ENCODE measurements around the gene GZMH. TPM values are rescaled to one million over a fixed set of nuclear protein-coding genes. Genes with fewer than 3 reads are reported as not detected.

GZMH gene
- total RNA-seq, 4 donors from 2014 or later, result not detected

GRCh38 chr14:24632761-24633160 lies 23.3 kb upstream of the GZMH start:
- intact Hi-C loops (cut with DNase I; ENCODE audit: low total_unique reads), result no loop called here
- no peak overlapping the region for H3K4me3 ChIP-seq (ENCODE audit: low read depth, poor library complexity, severe bottlenecking)
- WGBS, 2 donors, result 58 to 80% methylated on average over 6 of the region's 6 CpGs
- no peak for DNase-seq (ENCODE audit: low spot score in 2 of 2)
- TF ChIP-seq POLR2A (IDR thresholded peaks at IDR 0.05) (no peak), CTCF (IDR thresholded peaks at IDR 0.05) (no peak)

DNA sequence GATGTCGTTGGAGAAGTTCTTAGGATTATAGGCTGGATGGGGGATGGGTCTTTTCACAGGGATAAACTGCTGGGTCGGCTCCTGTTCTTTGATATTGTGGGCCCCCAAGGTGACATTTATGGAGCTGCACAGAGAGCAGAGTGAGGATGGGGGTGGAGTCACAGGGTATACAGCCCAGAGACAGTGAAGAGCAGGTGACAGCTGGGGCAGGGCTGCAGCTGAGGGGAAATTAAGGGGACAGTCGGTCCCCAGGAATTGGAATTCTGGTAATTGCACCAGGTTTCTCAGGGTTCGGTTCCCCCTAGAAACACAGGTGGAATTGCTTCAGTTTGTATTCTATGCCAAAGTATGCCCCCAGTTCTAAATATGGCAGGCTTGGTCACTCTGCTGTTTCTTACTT lies 22.9 kb upstream of the GZMH start:
- DNase-seq (ENCODE audit: low spot score in 2 of 2), result no peak
- intact Hi-C loops (cut with DNase I; ENCODE audit: low total_unique reads), result no loop called here
- TF ChIP-seq CTCF (IDR thresholded peaks at IDR 0.05) (no peak), POLR2A (IDR thresholded peaks at IDR 0.05) (no peak)
- no peak overlapping the region for H3K4me3 ChIP-seq (ENCODE audit: low read depth, poor library complexity, severe bottlenecking)
- 56 to 67% methylated on average over 4 of the region's 4 CpGs for WGBS, 2 donors

- intact Hi-C loops (cut with DNase I; ENCODE audit: low total_unique reads), result no loop called here
- TF ChIP-seq POLR2A (IDR thresholded peaks at IDR 0.05), result no peak
- no peak for TF ChIP-seq CTCF (IDR thresholded peaks at IDR 0.05)
- H3K4me3 ChIP-seq (ENCODE audit: low read depth, poor library complexity, severe bottlenecking), result no peak overlapping the region
- no peak for DNase-seq (ENCODE audit: low spot score in 2 of 2)
- 87 to 94% methylated on average over 11 of the region's 11 CpGs for WGBS, 2 donors
These were observed 22.4 kb upstream of the GZMH start for GRCh38 chr14:24631749-24632335.

DNA sequence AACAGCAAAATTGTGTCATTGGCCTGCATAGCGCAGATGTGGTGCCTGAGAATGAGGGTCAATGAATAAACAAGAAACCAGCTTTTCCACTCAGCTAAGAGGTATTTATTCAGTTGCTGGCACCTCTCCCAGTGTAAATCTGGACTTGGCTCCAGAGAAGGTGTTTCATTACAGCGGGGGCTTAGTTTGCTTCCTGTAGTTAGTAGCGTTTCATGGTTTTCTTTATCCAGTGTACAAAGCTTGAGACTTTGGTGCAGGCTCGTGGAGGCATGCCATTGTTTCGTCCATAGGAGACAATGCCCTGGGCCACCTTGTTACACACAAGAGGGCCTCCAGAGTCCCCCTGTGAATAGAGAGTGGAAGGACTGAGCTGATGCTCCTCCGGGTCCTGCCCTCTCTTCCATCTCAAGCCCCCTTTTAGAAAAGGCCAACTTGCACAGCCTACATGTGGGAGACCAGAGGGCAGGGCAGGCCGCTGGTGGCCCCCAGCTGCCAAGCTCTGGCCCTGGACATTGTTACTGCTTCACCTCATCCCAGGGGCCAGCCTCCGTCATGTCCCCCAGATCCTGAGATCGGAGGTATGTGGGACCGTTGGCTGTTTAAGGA lies 21.5 kb upstream of the GZMH start:
- intact Hi-C loops (cut with DNase I; ENCODE audit: low total_unique reads), result no loop called here
- H3K4me3 ChIP-seq (ENCODE audit: low read depth, poor library complexity, severe bottlenecking), result no peak overlapping the region
- no peak for TF ChIP-seq CTCF (IDR thresholded peaks at IDR 0.05)
- no peak for TF ChIP-seq POLR2A (IDR thresholded peaks at IDR 0.05)
- no peak for DNase-seq (ENCODE audit: low spot score in 2 of 2)
- 73 to 83% methylated on average over 10 of the region's 10 CpGs for WGBS, 2 donors

DNA sequence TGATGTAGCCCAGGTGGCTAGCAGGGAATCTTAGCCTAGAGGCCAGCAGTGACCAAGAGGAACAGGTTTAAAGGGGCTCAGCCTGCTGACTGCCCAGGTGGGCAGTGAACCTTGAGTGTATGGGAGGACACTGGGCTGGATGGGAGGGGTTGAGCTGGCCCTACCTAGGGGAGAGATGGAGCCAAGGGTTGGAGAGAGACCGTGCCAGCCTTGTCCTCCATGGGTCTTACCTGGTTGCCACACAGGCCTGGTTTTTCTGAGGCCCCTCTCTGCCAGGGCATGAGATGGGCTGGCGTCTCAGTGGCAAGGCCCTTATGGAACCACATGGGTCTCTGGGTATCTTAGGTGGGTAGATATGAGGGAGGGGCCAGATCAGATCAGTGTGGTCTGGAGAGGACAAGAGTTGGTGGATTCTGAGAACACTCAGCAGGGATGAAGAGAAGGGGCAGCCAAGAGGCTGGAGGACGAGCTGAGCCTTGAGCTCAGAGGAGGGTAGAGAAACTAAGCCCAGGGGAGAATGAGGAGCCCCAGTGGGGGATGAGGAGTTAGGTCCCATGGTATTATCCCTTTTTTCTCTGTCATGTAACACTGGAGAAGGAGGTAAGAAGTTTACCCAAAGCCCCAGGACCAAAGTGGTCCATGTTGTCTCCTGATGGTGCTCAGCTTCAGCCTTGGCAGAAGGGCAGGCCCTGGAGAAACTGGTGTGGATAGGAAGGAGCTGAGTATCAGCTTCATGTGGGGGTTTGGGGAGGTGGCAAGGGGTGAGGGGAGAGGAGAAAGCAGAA lies 20.8 kb upstream of the GZMH start:
- TF ChIP-seq CTCF (IDR thresholded peaks at IDR 0.05), result no peak
- TF ChIP-seq POLR2A (IDR thresholded peaks at IDR 0.05), result no peak
- 71 to 75% methylated on average over 3 of the region's 3 CpGs for whole genome bisulfite sequencing, 2 donors
- intact Hi-C loops (cut with DNase I; ENCODE audit: low total_unique reads), result no loop called here
- no peak for DNase-seq (ENCODE audit: low spot score in 2 of 2)
- H3K4me3 ChIP-seq (ENCODE audit: low read depth, poor library complexity, severe bottlenecking), result no peak overlapping the region

All from lower leg skin (tissue), 4 donors.